ENCODE data around the gene PLXNA4. TPM values are rescaled to one million over a fixed set of nuclear protein-coding genes. Genes with fewer than 3 reads are reported as not detected.

PLXNA4 gene
- total RNA-seq, 1 experiment from 2014 or later = 0.10 TPM

DNA sequence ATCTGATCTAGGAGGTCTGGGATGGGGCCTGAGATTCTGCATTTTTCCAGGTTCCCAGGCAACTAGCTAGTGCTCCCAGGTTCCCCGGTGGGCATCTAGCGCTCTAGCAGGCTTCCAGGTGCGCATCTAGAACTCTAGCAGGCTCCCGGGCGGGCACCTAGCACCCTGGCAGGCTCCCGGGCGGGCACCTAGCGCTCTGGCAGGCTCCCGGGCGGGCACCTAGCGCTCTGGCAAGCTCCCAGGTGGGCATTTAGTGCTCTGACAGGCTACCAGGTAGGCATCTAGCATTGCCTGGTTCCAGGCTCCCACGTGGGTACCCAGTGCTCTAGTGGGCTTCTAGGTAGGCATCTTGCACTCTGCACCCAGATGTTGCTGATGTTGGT lies 414.7 kb downstream of the PLXNA4 start:
- ChIA-PET CTCF (no interaction called here), POLR2A (no interaction called here)
- Histone ChIP-seq H3K4me3 (ENCODE audit: low read depth in 2 of 2, low read length in 2 of 2) (no peak overlapping the region), H3K27me3 (ENCODE audit: control insufficient read depth, insufficient read depth, low read length) (no peaks in the 10 kb centered on the region; the same call in 1 of the 2 replicates), H3K36me3 (ENCODE audit: control insufficient read depth, insufficient read depth, low read length) (no peaks in the 10 kb centered on the region), H3K9me3 (ENCODE audit: control insufficient read depth, insufficient read depth, low read depth, low read length) (no peaks in the 10 kb centered on the region), H3K27ac (ENCODE audit: low read length) (no peak overlapping the region), H3K4me1 (ENCODE audit: control insufficient read depth, insufficient read depth, low read length) (no peaks in the 10 kb centered on the region)
- intact Hi-C loops (cut with micrococcal nuclease; ENCODE audit: unreplicated experiment) = no loop called here
- BruUV-seq (replicated peaks) = no TSS peak
- TF ChIP-seq POLR2AphosphoS5 (IDR thresholded peaks at IDR 0.05; ENCODE audit: low read depth, low read length) (no peak), TCF7L2 (IDR thresholded peaks at IDR 0.05; ENCODE audit: low read depth, low read length) (no peak), SIN3A (IDR thresholded peaks at IDR 0.05; ENCODE audit: borderline replicate concordance, insufficient read depth, low read depth, low read length) (no peak)
- TF ChIP-seq, protein P1, sequence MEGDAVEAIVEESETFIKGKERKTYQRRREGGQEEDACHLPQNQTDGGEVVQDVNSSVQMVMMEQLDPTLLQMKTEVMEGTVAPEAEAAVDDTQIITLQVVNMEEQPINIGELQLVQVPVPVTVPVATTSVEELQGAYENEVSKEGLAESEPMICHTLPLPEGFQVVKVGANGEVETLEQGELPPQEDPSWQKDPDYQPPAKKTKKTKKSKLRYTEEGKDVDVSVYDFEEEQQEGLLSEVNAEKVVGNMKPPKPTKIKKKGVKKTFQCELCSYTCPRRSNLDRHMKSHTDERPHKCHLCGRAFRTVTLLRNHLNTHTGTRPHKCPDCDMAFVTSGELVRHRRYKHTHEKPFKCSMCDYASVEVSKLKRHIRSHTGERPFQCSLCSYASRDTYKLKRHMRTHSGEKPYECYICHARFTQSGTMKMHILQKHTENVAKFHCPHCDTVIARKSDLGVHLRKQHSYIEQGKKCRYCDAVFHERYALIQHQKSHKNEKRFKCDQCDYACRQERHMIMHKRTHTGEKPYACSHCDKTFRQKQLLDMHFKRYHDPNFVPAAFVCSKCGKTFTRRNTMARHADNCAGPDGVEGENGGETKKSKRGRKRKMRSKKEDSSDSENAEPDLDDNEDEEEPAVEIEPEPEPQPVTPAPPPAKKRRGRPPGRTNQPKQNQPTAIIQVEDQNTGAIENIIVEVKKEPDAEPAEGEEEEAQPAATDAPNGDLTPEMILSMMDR (IDR thresholded peaks at IDR 0.05) = no peak
- TF ChIP-seq, protein P2, sequence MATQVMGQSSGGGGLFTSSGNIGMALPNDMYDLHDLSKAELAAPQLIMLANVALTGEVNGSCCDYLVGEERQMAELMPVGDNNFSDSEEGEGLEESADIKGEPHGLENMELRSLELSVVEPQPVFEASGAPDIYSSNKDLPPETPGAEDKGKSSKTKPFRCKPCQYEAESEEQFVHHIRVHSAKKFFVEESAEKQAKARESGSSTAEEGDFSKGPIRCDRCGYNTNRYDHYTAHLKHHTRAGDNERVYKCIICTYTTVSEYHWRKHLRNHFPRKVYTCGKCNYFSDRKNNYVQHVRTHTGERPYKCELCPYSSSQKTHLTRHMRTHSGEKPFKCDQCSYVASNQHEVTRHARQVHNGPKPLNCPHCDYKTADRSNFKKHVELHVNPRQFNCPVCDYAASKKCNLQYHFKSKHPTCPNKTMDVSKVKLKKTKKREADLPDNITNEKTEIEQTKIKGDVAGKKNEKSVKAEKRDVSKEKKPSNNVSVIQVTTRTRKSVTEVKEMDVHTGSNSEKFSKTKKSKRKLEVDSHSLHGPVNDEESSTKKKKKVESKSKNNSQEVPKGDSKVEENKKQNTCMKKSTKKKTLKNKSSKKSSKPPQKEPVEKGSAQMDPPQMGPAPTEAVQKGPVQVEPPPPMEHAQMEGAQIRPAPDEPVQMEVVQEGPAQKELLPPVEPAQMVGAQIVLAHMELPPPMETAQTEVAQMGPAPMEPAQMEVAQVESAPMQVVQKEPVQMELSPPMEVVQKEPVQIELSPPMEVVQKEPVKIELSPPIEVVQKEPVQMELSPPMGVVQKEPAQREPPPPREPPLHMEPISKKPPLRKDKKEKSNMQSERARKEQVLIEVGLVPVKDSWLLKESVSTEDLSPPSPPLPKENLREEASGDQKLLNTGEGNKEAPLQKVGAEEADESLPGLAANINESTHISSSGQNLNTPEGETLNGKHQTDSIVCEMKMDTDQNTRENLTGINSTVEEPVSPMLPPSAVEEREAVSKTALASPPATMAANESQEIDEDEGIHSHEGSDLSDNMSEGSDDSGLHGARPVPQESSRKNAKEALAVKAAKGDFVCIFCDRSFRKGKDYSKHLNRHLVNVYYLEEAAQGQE (IDR thresholded peaks at IDR 0.05; ENCODE audit: insufficient read depth in 1 of 2, low read depth in 2 of 2, low read length in 1 of 2) = no peak
- in situ Hi-C loops (cut with HindIII; ENCODE audit: low pct_unique_long_range_greater_than_20kb, low sequenced_read_pairs) = no loop called here
- ATAC-seq (no peak), DNase-seq (ENCODE audit: low read depth, low spot score) (no peak)

DNA sequence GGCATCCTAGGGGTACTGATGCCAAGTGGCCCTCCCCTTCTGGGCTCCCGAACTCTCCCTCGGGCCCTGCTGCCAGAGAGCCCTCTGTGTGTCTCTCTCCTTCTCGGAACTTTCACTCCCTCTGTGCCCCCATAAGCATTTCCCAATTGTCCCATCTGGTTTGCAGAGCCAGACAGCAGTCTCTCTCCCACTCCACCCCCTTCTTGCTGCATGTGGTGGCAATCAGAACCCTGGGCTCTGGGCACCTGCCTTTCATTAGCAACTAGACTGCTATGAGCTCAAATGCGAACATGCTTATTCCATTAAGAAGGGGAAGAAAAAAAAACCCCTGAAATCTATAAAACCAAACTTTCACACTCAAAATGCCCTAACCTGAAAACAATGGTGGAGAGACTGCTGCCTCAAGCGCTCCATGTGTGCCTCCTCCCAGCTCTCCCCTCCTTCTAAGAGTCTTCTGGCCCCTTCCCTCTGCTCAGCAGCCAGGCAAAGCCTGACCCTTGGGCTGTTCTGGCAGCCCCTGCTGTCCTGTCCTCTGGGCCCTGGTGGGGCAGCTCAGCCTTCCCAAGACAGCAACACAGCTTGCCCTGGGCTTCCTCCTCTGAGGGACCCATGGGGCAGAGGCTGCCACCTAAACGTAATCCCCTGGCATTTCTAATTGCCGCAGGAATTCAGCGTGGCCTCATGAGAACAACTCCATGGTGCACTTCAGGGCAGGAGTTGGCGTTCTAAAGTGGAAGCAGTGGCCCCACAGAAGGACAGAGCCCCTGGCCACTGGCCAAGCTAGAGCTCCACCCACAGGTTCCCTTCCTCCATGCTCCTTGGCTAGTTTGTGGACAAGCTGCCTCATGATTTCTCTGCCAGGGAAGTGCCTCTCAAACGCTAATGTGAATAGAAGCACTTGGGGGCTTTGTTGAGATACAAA lies 415.4 kb downstream of the PLXNA4 start:
- in situ Hi-C loops (cut with HindIII; ENCODE audit: low pct_unique_long_range_greater_than_20kb, low sequenced_read_pairs) (no loop called here), intact Hi-C loops (cut with micrococcal nuclease; ENCODE audit: unreplicated experiment) (no loop called here)
- no peak for ATAC-seq
- Histone ChIP-seq H3K4me3 (ENCODE audit: low read depth in 2 of 2, low read length in 2 of 2) (no peak overlapping the region), H3K4me1 (ENCODE audit: control insufficient read depth, insufficient read depth, low read length) (no peaks in the 10 kb centered on the region), H3K36me3 (ENCODE audit: control insufficient read depth, insufficient read depth, low read length) (no peaks in the 10 kb centered on the region), H3K27me3 (ENCODE audit: control insufficient read depth, insufficient read depth, low read length) (no peaks in the 10 kb centered on the region; the same call in 1 of the 2 replicates), H3K9me3 (ENCODE audit: control insufficient read depth, insufficient read depth, low read depth, low read length) (no peaks in the 10 kb centered on the region), H3K27ac (ENCODE audit: low read length) (no peak overlapping the region)
- BruUV-seq (replicated peaks) = no TSS peak
- no peak for DNase-seq (ENCODE audit: low read depth, low spot score)
- TF ChIP-seq TCF7L2 (IDR thresholded peaks at IDR 0.05; ENCODE audit: low read depth, low read length) (no peak), SIN3A (IDR thresholded peaks at IDR 0.05; ENCODE audit: borderline replicate concordance, insufficient read depth, low read depth, low read length) (no peak)
- TF ChIP-seq, protein P2 (IDR thresholded peaks at IDR 0.05; ENCODE audit: insufficient read depth in 1 of 2, low read depth in 2 of 2, low read length in 1 of 2) = no peak
- TF ChIP-seq, protein P1 (IDR thresholded peaks at IDR 0.05) = no peak
- POLR2A ChIA-PET = no interaction called here
- CTCF ChIA-PET = no interaction called here

All from Panc1 (cell line).